Ishikawa (cell line): ENCODE data around the gene NPAS3.

Source experiments
- CEBPB ChIP-seq: IDR thresholded peaks from 2 replicates; pipeline ENCODE4 v1.6.1; 2012
- CREB1 ChIP-seq: IDR thresholded peaks from 2 replicates; pipeline ENCODE4 v1.6.1; 2012; ENCODE audit warnings: low read depth
- EP300 ChIP-seq: IDR thresholded peaks from 2 replicates; pipeline ENCODE4 v1.6.1; 2012; ENCODE audit warnings: borderline replicate concordance
- YY1 ChIP-seq: IDR thresholded peaks from 2 replicates; pipeline ENCODE4 v1.6.1; 2012; ENCODE audit warnings: low read depth
- ZBTB7A ChIP-seq: IDR thresholded peaks from 2 replicates; pipeline ENCODE4 v1.6.1; 2012; ENCODE audit warnings: low read depth
- TF ChIP-seq, protein P1 (sequence below): IDR thresholded peaks from 2 replicates; pipeline ENCODE4 v1.6.1; 2012
- TF ChIP-seq, protein P2 (sequence below): IDR thresholded peaks from 2 replicates; pipeline ENCODE4 v1.6.1; 2012; ENCODE audit warnings: low read depth, mild to moderate bottlenecking

DNA sequence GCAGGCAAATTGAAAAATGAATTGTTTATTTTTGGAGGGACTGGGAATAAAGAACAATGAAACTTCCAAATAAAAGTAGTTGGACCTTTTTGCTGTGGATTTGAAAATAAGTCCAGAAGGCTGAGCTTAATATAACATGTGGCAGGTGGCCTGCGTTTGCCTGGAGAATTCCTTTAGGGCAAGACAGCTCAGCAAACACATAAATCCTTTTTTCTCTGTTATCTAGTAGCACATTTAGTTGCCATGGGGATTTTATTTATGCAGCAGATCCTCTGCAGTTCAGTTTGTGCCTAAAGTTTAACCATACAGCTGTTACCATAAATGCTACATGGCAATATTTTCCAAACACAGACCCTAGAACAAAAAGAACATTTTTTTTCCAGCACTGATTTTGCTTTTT is 180.0 kb downstream of the NPAS3 start:
- TF ChIP-seq CEBPB: no peak
- TF ChIP-seq, protein P1, sequence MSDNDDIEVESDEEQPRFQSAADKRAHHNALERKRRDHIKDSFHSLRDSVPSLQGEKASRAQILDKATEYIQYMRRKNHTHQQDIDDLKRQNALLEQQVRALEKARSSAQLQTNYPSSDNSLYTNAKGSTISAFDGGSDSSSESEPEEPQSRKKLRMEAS: no peak
- TF ChIP-seq ZBTB7A: no peak
- TF ChIP-seq CREB1: no peak
- no peak for TF ChIP-seq EP300
- TF ChIP-seq, protein P2, sequence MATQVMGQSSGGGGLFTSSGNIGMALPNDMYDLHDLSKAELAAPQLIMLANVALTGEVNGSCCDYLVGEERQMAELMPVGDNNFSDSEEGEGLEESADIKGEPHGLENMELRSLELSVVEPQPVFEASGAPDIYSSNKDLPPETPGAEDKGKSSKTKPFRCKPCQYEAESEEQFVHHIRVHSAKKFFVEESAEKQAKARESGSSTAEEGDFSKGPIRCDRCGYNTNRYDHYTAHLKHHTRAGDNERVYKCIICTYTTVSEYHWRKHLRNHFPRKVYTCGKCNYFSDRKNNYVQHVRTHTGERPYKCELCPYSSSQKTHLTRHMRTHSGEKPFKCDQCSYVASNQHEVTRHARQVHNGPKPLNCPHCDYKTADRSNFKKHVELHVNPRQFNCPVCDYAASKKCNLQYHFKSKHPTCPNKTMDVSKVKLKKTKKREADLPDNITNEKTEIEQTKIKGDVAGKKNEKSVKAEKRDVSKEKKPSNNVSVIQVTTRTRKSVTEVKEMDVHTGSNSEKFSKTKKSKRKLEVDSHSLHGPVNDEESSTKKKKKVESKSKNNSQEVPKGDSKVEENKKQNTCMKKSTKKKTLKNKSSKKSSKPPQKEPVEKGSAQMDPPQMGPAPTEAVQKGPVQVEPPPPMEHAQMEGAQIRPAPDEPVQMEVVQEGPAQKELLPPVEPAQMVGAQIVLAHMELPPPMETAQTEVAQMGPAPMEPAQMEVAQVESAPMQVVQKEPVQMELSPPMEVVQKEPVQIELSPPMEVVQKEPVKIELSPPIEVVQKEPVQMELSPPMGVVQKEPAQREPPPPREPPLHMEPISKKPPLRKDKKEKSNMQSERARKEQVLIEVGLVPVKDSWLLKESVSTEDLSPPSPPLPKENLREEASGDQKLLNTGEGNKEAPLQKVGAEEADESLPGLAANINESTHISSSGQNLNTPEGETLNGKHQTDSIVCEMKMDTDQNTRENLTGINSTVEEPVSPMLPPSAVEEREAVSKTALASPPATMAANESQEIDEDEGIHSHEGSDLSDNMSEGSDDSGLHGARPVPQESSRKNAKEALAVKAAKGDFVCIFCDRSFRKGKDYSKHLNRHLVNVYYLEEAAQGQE: no peak
- no peak for TF ChIP-seq YY1
